ENCODE data around the gene ADGRF4.

GRCh38 chr6:47700053-47700452 is 1.7 kb downstream of the ADGRF4 start:
- TF ChIP-seq CTCF (IDR thresholded peaks at IDR 0.05; ENCODE audit: extremely low read depth in 1 of 2, insufficient read depth in 1 of 2, low read depth in 1 of 2, low read length in 2 of 2) (no peak), POLR2A (IDR thresholded peaks at IDR 0.05; ENCODE audit: low read depth, low read length) (no peak), POLR2AphosphoS5 (IDR thresholded peaks at IDR 0.05; ENCODE audit: insufficient read depth, low read depth, low read length) (no peak), JUN (IDR thresholded peaks at IDR 0.05; ENCODE audit: borderline replicate concordance, insufficient read depth, insufficient read length, low read depth) (no peak), EZH2 (IDR thresholded peaks at IDR 0.05; ENCODE audit: borderline replicate concordance, low read depth, low read length, severe bottlenecking) (no peak), FOS (IDR thresholded peaks at IDR 0.05; ENCODE audit: borderline replicate concordance, insufficient read depth, low read length) (no peak)

Data from endothelial cell of umbilical vein (primary cell).